Muscle layer of duodenum (tissue), 2 donors: ENCODE results near the gene YPEL4.
"Not testable (repeated sequence)": the region's sequence is repeated elsewhere in the genome, so short reads cannot be mapped to it uniquely, and the experiment has no call there.

ENCODE experiments used
- H3K27ac ChIP-seq: one replicate; pipeline ENCODE4 v1.7.0; 2013; ENCODE audit warnings: mild to moderate bottlenecking, low read length
- H3K27me3 ChIP-seq: one replicate; pipeline ENCODE4 v1.7.0; 2013; ENCODE audit warnings: low read depth, mild to moderate bottlenecking, control low read depth, low read length
- H3K36me3 ChIP-seq, 2 donors: one replicate each; pipeline ENCODE4 v1.7.0; 2013; ENCODE audit warnings: low read length in 2 of 2, control low read depth in 1 of 2, mild to moderate bottlenecking in 1 of 2; ENCODE audit not compliant: insufficient read depth in 2 of 2, control insufficient read depth in 1 of 2
- H3K4me1 ChIP-seq, 2 donors: one replicate each; pipeline ENCODE4 v1.7.0; 2013; ENCODE audit warnings: low read length in 2 of 2, mild to moderate bottlenecking in 2 of 2, control low read depth in 1 of 2, moderate library complexity in 1 of 2; ENCODE audit not compliant: insufficient read depth in 2 of 2, control insufficient read depth in 1 of 2
- H3K4me3 ChIP-seq, 2 donors: one replicate each; pipeline ENCODE4 v1.7.0; 2013; ENCODE audit warnings: low read length in 2 of 2, low read depth in 1 of 2, mild to moderate bottlenecking in 1 of 2
- H3K9me3 ChIP-seq, 2 donors: one replicate each; pipeline ENCODE4 v1.7.0; 2013; ENCODE audit warnings: low read length in 2 of 2, control low read depth in 1 of 2, mild to moderate bottlenecking in 1 of 2; ENCODE audit not compliant: control insufficient read depth in 1 of 2
- donor health status: healthy.

Gene YPEL4, protein sequence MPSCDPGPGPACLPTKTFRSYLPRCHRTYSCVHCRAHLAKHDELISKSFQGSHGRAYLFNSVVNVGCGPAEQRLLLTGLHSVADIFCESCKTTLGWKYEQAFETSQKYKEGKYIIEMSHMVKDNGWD

GRCh38 chr11:57649826-57650738, at the start of gene YPEL4:
Gene YPEL4, minus strand, starts transcription at chr11:57649912. Its CDS starts 2,805 bp downstream, at chr11:57647107.
- Histone ChIP-seq H3K27me3 (peaks cover 44% of the 10 kb centered on the region), H3K4me1 (peaks cover 10 to 46% of the 10 kb centered on the region in 2 donors), H3K4me3 (peak within 1 kb of the TSS; percentile 64 to 68), H3K27ac (no peak within 1 kb of the TSS), H3K9me3 (no peaks in the 10 kb centered on the region), H3K36me3 (no peaks in the 10 kb centered on the region)

- no peak overlapping the region for H3K4me3 ChIP-seq
- no peak overlapping the region for H3K27ac ChIP-seq
- no peaks in the 10 kb centered on the region for H3K4me1 ChIP-seq
- no peaks in the 10 kb centered on the region for H3K9me3 ChIP-seq
- H3K27me3 ChIP-seq, result no peaks in the 10 kb centered on the region
- H3K36me3 ChIP-seq, result peaks cover 44 to 76% of the 10 kb centered on the region in 2 donors
Measured at GRCh38 chr11:57698843-57699365, 49.2 kb upstream of the YPEL4 start.

DNA sequence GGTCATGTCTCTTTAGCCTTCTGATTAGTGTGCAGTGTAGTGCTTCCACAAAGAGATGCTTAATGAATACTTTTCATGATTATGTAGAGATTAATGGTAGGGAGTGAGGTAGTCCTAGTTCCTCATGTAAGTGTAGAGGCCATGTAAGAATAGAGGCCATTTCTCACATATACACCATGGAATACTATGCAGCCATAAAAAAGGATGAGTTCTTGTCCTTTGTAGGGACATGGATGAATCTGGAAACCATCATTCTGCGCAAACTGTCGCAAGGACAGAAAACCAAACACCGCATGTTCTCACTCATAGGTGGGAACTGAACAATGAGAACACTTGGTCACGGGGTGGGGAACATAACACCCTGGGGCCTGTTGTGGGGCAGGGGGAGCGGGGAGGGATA, 40.8 kb upstream of the YPEL4 start:
- H3K36me3 ChIP-seq, result peaks cover 42 to 66% of the 10 kb centered on the region in 2 donors
- not testable (repeated sequence) for H3K27ac ChIP-seq, H3K9me3 ChIP-seq

DNA sequence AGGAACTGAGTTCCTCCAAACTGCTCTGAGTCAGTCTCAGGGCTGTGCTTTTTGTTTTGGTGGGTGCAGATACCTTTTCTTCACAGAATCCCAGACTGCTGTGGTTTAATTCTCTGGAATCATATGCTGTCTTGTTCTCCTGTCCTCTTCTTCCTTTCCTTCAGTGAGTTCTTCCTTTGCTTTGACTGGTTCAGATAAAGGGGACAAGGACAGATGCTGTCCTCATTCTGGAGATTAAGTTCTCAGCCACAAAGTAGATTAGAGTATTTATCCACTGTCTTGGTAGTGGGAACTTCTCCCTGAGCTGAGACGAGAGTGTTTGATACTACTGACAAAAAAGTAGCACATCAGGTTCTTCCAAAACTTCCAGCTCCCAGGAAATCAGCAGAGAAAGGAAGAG, 31.5 kb upstream of the YPEL4 start:
- H3K4me1 ChIP-seq, result peaks cover 0 to 4% of the 10 kb centered on the region in 2 donors
- H3K36me3 ChIP-seq, result peaks cover 38 to 52% of the 10 kb centered on the region in 2 donors
- no peaks in the 10 kb centered on the region for H3K9me3 ChIP-seq
- no peak overlapping the region for H3K4me3 ChIP-seq
- no peak overlapping the region for H3K27ac ChIP-seq
- H3K27me3 ChIP-seq, result no peaks in the 10 kb centered on the region

More for the DNA sequence above, 40.8 kb upstream of the YPEL4 start:
- H3K27me3 ChIP-seq, H3K4me3 ChIP-seq, H3K4me1 ChIP-seq: not testable (repeated sequence)

DNA sequence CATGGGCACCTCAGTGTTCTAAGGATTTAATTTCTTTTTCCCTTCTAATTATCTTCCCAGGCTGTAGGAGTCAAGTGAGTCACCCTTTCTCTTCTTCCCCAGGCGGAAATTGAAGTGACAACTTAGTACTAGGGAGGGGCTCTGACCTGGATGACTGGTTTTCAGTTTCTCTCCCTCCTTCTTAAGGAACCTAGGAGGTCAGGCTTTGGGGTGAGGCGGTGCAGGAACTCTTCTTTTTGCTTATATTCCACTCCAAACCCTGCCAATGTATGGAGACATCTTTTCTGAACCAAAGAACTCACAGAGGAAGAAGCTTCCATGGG, 30.8 kb upstream of the YPEL4 start:
- no peaks in the 10 kb centered on the region for H3K27me3 ChIP-seq
- peaks cover 4% of the 10 kb centered on the region in 2 donors for H3K4me1 ChIP-seq
- no peak overlapping the region for H3K27ac ChIP-seq
- no peak overlapping the region for H3K4me3 ChIP-seq
- no peaks in the 10 kb centered on the region for H3K9me3 ChIP-seq
- peaks cover 43 to 54% of the 10 kb centered on the region in 2 donors for H3K36me3 ChIP-seq

DNA sequence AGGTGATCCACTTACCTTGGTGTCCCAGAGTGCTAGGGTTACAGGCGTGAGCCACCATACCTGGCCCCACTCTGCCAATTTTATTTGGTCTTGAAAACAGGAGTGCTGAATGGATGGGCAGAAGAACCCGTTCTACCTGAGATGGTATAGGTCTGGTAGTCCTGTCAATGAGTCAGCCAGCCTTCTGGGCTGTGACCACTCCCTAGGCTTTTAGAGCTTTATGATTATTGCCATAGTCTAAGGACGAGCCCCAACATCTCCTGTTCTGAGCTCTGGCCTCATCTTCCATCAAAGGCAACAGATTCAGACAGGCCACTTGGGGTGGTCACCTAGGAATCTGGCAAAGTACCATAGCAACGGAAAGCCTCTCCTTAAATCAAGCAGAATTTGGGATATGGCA, 29.7 kb upstream of the YPEL4 start:
- Histone ChIP-seq H3K4me1 (peaks cover 4 to 8% of the 10 kb centered on the region in 2 donors), H3K9me3 (no peaks in the 10 kb centered on the region), H3K27me3 (no peaks in the 10 kb centered on the region), H3K4me3 (no peak overlapping the region), H3K27ac (no peak overlapping the region), H3K36me3 (peaks cover 33 to 54% of the 10 kb centered on the region in 2 donors)

- no peak overlapping the region for H3K4me3 ChIP-seq
- no peaks in the 10 kb centered on the region for H3K9me3 ChIP-seq
- peaks cover 4 to 14% of the 10 kb centered on the region in 2 donors for H3K4me1 ChIP-seq
- no peaks in the 10 kb centered on the region for H3K27me3 ChIP-seq
- H3K36me3 ChIP-seq, result peaks cover 37 to 44% of the 10 kb centered on the region in 2 donors
- H3K27ac ChIP-seq, result no peak overlapping the region
Measured at GRCh38 chr11:57675176-57675941, 25.6 kb upstream of the YPEL4 start.

GRCh38 chr11:57674251-57674650, 24.5 kb upstream of the YPEL4 start:
- no peaks in the 10 kb centered on the region for H3K27me3 ChIP-seq
- peaks cover 37 to 39% of the 10 kb centered on the region in 2 donors for H3K36me3 ChIP-seq
- peaks cover 5 to 24% of the 10 kb centered on the region in 2 donors for H3K4me1 ChIP-seq
- H3K9me3 ChIP-seq, result no peaks in the 10 kb centered on the region
- no peak overlapping the region for H3K4me3 ChIP-seq
- H3K27ac ChIP-seq, result no peak overlapping the region

DNA sequence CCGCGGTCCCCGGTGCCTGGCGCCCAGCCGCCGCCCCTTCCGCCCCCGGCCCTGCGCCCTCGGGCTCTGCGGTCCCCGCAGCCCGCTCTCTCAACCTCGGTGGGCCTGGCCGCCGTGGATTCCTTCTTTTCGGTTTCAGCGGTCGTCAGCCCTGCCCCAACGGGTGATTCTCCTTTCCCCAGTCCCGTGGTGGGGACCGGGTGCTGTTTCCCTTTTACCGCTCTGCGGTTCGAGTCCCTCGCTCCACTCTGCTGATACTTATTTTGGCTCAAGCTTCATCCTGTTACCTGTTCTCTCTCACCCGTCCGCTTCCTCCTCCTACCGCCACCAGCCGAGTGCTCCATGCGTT, 18.7 kb upstream of the YPEL4 start:
- peak overlapping the region; percentile 93 to 96 for H3K4me3 ChIP-seq
- no peaks in the 10 kb centered on the region for H3K9me3 ChIP-seq
- peaks cover 15 to 24% of the 10 kb centered on the region in 2 donors for H3K36me3 ChIP-seq
- H3K27ac ChIP-seq, result peak overlapping the region; percentile 100
- H3K27me3 ChIP-seq, result no peaks in the 10 kb centered on the region
- H3K4me1 ChIP-seq, result peaks cover 15 to 26% of the 10 kb centered on the region in 2 donors

DNA sequence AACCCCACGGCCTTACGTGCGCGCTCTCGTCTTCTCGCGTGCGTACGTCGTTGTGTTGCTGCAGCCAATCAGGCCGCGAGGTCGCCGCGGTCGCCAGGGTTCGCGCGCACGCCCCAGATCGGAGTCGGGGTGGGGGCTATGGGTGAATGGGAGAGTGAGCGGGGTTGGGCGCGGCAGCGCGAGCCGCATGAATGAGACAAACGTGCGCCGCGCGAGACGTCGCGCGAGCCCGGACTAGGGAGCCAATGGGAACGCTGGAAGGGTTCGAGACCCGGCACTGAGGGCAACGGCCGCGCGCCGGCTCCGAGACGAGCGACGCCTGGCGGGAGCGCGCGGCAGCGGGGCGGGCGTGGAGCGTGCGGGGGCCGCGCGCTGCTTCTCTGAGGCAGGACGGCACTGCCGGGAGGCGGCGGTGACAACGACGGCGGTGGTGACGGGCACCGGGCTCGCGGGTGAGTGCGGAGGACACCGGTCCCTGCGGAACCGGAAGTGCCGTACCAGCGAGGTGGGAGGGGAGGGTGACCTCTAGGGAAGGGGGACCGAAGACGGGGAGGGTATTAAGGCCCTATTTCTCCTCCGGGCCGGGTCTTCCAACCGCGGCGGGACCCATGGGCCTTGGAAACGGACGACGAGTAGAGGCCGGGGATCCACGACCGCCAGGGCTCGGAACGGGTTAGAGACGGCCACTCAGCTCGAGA, 18.2 kb upstream of the YPEL4 start, which contains the start of gene ZDHHC5:
Gene ZDHHC5, plus strand, starts transcription at position 379 of the 698 bp plus-strand sequence. CDS start 4,977 bp downstream, outside the sequence.
- peak within 1 kb of the TSS; percentile 93 to 96 for H3K4me3 ChIP-seq
- H3K27me3 ChIP-seq, result no peaks in the 10 kb centered on the region
- H3K4me1 ChIP-seq, result peaks cover 15 to 26% of the 10 kb centered on the region in 2 donors
- H3K27ac ChIP-seq, result peak within 1 kb of the TSS; percentile 100
- H3K36me3 ChIP-seq, result peaks cover 11 to 19% of the 10 kb centered on the region in 2 donors
- H3K9me3 ChIP-seq, result no peaks in the 10 kb centered on the region
